ENCODE results near the gene RDH16. TPM values are rescaled to one million over a fixed set of nuclear protein-coding genes. Genes with fewer than 3 reads are reported as not detected.
"Not testable (repeated sequence)": the region's sequence is repeated elsewhere in the genome, so short reads cannot be mapped to it uniquely, and the experiment has no call there.

Gene RDH16
- total RNA-seq, 2 experiments from 2014 or later, result 0.31 to 0.35 TPM

DNA sequence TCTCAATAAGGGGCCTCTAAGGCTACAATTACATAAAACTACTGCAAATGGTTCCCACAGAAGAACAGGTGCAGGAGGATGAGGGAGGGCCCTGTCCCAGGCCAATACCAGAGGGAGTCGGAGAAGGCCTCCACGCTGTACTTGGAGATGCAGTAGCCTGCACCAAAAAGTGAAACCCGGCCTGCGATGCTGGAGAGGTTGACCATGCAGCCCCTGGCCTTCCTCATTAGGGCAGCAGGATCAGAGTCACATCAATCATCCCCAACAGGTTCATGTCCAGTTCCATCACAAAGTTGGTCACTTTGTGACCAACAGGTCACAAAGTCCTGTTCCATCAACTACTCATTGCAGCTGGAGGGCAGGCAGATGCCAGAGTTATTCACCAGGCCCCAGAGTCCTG is 26.0 kb upstream of the RDH16 start:
- H3K27ac Mint-ChIP-seq, result no peak overlapping the region
- no peaks in the 10 kb centered on the region for H3K36me3 Mint-ChIP-seq (ENCODE audit: low read depth)
- H3K4me1 Mint-ChIP-seq, result peaks cover 5% of the 10 kb centered on the region
- DNase-seq, result no peak
- peaks cover 3% of the 10 kb centered on the region for H3K27me3 Mint-ChIP-seq
- ChIA-PET CTCF (no interaction called here), POLR2A (no interaction called here)
- no peak overlapping the region for H3K4me3 Mint-ChIP-seq
- H3K9me3 Mint-ChIP-seq, result no peaks in the 10 kb centered on the region

- POLR2A ChIA-PET; H3K9me3 Mint-ChIP-seq; CTCF ChIA-PET; H3K4me1 Mint-ChIP-seq; H3K36me3 Mint-ChIP-seq (ENCODE audit: low read depth); H3K27ac Mint-ChIP-seq; H3K27me3 Mint-ChIP-seq; DNase-seq; H3K4me3 Mint-ChIP-seq: not testable (repeated sequence)
These were observed 25.3 kb upstream of the RDH16 start for GRCh38 chr12:56982578-56983236.

- ChIA-PET POLR2A (no interaction called here), CTCF (no interaction called here)
- no peaks in the 10 kb centered on the region for H3K4me1 Mint-ChIP-seq
- H3K4me3 Mint-ChIP-seq, result no peak overlapping the region
- DNase-seq, result no peak
- no peaks in the 10 kb centered on the region for H3K9me3 Mint-ChIP-seq
- H3K36me3 Mint-ChIP-seq (ENCODE audit: low read depth), result no peaks in the 10 kb centered on the region
- H3K27me3 Mint-ChIP-seq, result no peaks in the 10 kb centered on the region
- no peak overlapping the region for H3K27ac Mint-ChIP-seq
These were observed 23.6 kb upstream of the RDH16 start for GRCh38 chr12:56980941-56981530.

DNA sequence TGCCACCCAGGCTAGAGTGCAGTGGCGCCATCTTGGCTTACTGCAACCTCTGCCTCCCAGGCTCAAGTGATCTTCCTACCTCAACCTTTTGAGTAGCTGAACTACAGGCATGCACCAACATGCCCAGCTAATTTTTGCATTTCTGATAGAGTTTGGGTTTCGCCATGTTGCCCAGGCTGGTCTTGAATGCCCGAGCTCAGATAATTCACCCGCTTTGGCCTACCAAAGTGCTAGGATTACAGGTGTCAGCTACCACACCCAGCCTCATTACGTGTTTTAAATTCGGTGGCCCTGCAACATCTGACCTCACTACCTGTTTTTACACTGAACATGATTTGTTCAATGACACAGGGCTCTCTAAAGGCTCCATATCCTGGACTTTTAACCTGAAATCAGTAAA is 22.9 kb upstream of the RDH16 start:
- H3K4me3 Mint-ChIP-seq, result no peak overlapping the region
- H3K9me3 Mint-ChIP-seq, result no peaks in the 10 kb centered on the region

GRCh38 chr12:56979628-56980027 is 22.2 kb upstream of the RDH16 start:
- Mint-ChIP-seq H3K27ac (no peak overlapping the region), H3K4me1 (no peaks in the 10 kb centered on the region), H3K36me3 (ENCODE audit: low read depth) (no peaks in the 10 kb centered on the region), H3K9me3 (no peaks in the 10 kb centered on the region), H3K27me3 (no peaks in the 10 kb centered on the region), H3K4me3 (no peak overlapping the region)
- CTCF ChIA-PET, result interaction anchor here (0.5 kb wide), 1 partner anchor 232 kb away, joined by 3 read pairs; no protein-coding TSS in a partner anchor
- POLR2A ChIA-PET, result no interaction called here
- DNase-seq, result no peak

More for the DNA sequence above, 22.9 kb upstream of the RDH16 start:
- no peak for DNase-seq
- CTCF ChIA-PET, result interaction anchor here (0.5 kb wide), 1 partner anchor 232 kb away, joined by 3 read pairs; no protein-coding TSS in a partner anchor
- Mint-ChIP-seq H3K36me3 (ENCODE audit: low read depth) (no peaks in the 10 kb centered on the region), H3K27me3 (no peaks in the 10 kb centered on the region), H3K4me1 (no peaks in the 10 kb centered on the region), H3K27ac (no peak overlapping the region)
- POLR2A ChIA-PET, result no interaction called here

DNA sequence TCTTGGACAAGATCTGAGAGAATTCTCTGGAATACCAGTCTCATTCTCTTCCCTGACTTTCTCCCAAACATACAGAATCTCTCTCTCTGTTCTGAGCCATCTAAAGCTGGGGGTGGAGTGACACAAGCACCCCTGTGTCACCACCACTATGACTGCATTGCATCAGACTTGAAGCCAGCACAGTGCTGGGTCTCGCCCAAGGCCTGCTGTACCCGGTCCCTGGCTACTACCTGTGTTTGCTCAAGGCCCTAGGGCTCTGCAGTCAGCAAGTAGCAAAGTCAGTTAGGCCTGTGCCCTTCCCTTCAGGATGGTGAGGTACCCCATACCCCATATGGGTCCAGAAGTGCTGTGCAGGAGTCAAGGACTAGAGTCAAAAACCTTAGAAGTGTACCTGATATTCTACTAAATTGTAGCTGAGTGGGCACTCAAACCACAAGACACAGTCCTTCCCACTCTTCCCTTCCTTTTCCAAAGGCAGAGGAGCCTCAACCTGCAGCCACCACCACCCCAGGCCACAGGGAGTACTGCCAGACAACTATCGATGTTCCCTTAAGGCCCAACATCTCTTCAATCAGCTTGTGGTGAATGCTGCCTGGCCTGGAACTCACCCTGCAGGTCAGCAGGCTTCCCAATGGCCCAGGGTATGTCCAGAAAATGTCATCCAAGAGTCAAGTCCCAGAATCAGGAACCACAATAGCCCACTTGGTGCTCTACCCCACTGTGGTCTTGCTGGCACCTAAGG is 21.2 kb upstream of the RDH16 start:
- ChIA-PET POLR2A (no interaction called here), CTCF (no interaction called here)
- H3K36me3 Mint-ChIP-seq (ENCODE audit: low read depth), result no peaks in the 10 kb centered on the region
- DNase-seq, result no peak
- H3K27me3 Mint-ChIP-seq, result no peaks in the 10 kb centered on the region
- no peak overlapping the region for H3K4me3 Mint-ChIP-seq
- no peaks in the 10 kb centered on the region for H3K4me1 Mint-ChIP-seq
- no peaks in the 10 kb centered on the region for H3K9me3 Mint-ChIP-seq
- no peak overlapping the region for H3K27ac Mint-ChIP-seq

DNA sequence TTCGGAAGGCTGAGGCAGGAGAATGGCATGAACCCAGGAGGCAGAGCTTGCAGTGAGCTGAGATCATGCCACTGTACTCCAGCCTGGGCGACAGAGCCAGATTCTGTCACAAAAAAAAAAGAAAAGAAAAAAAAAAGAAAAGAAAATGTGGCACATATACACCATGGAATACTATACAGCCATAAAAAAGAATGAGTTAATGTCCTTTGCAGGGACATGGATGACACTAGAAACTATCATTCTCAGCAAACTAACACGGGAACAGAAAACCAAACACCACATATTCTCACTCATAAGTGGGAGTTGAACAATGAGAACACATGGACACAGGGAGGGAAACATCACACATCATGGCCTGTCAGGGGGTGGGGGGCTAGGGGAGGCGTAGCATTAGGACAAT is 20.0 kb upstream of the RDH16 start:
- H3K27ac Mint-ChIP-seq; H3K4me1 Mint-ChIP-seq; DNase-seq; H3K9me3 Mint-ChIP-seq; POLR2A ChIA-PET; H3K36me3 Mint-ChIP-seq (ENCODE audit: low read depth); H3K4me3 Mint-ChIP-seq; H3K27me3 Mint-ChIP-seq: not testable (repeated sequence)
- CTCF ChIA-PET, result interaction anchor here (0.6 kb wide), 1 partner anchor 20 kb away, joined by 3 read pairs; no protein-coding TSS in a partner anchor

DNA sequence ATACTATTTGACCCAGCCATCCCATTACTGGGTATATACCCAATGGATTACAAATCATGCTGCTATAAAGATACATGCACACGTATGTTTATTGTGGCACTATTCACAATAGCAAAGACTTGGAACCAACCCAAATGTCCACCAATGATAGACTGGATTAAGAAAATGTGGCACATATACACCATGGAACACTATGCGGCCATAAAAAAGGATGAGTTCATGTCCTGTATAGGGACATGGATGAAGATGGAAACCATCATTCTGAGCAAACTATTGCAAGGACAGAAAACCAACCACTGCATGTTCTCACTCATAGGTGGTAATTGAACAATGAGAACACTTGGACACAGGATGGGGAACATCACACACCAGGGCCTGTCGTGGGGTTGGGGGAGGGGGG is 16.8 kb upstream of the RDH16 start:
- CTCF ChIA-PET; H3K4me3 Mint-ChIP-seq; H3K9me3 Mint-ChIP-seq; POLR2A ChIA-PET; H3K27ac Mint-ChIP-seq; H3K36me3 Mint-ChIP-seq (ENCODE audit: low read depth); DNase-seq; H3K4me1 Mint-ChIP-seq: not testable (repeated sequence)
- peaks cover 16% of the 10 kb centered on the region for H3K27me3 Mint-ChIP-seq

DNA sequence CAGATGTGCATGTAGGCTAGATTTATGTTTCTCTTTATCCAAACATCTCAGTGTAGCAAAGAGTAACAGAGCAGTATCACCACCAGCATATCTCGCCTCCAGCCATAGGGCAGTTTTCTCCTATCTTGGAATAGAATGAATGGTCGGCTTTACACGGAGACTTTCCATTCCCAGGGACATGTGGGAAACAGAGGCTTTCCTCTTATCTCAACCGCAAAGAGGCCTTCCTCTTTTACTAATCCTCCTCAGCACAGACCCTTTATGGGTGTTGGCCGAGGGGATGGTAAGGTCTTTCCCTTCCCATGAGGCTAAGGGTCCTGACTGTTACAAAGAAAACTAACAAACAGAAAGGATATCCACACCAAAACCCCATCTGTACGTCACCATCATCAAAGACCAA is 11.5 kb upstream of the RDH16 start:
- H3K36me3 Mint-ChIP-seq (ENCODE audit: low read depth); H3K27ac Mint-ChIP-seq; H3K4me1 Mint-ChIP-seq; CTCF ChIA-PET; H3K9me3 Mint-ChIP-seq; DNase-seq; POLR2A ChIA-PET; H3K4me3 Mint-ChIP-seq: not testable (repeated sequence)
- peaks cover 16% of the 10 kb centered on the region for H3K27me3 Mint-ChIP-seq

DNA sequence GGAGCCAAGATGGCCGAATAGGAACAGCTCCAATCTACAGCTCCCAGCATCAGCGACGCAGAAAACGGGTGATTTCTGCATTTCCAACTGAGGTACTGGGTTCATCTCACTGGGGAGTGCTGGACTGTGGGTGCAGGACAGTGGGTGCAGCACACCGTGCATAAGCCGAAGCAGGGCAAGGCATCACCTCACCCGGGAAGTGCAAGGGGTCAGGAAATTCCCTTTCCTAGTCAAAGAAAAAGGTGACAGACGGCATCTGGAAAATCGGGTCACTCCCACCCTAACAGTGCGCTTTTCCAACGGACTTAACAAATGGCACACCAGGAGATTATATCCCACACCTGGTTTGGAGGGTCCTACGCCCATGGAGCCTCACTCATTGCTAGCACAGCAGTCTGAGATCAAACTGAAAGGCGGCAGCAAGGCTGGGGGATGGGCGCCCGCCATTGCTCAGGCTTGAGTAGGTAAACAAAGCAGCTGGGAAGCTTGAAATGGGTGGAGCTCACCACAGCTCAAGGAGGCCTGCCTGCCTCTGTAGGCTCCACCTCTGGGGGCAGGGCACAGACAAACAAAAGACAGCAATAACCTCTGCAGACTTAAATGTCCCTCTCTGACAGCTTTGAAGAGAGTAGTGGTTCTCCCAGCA is 8.7 kb upstream of the RDH16 start:
- CTCF ChIA-PET, POLR2A ChIA-PET: not testable (repeated sequence)

GRCh38 chr12:56965124-56965523 is 7.7 kb upstream of the RDH16 start:
- peaks cover 10% of the 10 kb centered on the region for H3K27me3 Mint-ChIP-seq
- DNase-seq; H3K27ac Mint-ChIP-seq; H3K4me1 Mint-ChIP-seq; H3K9me3 Mint-ChIP-seq; H3K4me3 Mint-ChIP-seq; POLR2A ChIA-PET; CTCF ChIA-PET; H3K36me3 Mint-ChIP-seq (ENCODE audit: low read depth): not testable (repeated sequence)

More for the DNA sequence above, 8.7 kb upstream of the RDH16 start:
- H3K27ac Mint-ChIP-seq; H3K4me3 Mint-ChIP-seq; DNase-seq; H3K9me3 Mint-ChIP-seq; H3K36me3 Mint-ChIP-seq (ENCODE audit: low read depth); H3K4me1 Mint-ChIP-seq: not testable (repeated sequence)
- peaks cover 11% of the 10 kb centered on the region for H3K27me3 Mint-ChIP-seq

DNA sequence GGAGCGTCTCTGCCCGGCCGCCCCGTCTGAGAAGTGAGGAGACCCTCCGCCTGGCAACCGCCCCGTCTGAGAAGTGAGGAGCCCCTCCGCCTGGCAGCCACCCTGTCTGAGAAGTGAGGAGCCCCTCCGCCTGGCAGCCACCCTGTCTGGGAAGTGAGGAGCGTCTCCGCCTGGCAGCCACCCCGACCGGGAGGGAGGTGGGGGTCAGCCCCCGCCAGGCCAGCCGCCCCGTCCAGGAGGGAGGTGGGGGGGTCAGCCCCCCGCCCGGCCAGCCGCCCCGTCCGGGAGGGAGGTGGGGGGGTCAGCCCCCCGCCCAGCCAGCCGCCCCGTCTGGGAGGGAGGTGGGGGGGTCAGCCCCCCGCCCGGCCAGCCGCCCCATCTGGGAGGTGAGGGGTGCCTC is 6.1 kb upstream of the RDH16 start:
- CTCF ChIA-PET; H3K36me3 Mint-ChIP-seq (ENCODE audit: low read depth); H3K4me3 Mint-ChIP-seq; H3K27ac Mint-ChIP-seq; POLR2A ChIA-PET; DNase-seq; H3K4me1 Mint-ChIP-seq; H3K9me3 Mint-ChIP-seq: not testable (repeated sequence)
- H3K27me3 Mint-ChIP-seq, result peaks cover 15% of the 10 kb centered on the region

DNA sequence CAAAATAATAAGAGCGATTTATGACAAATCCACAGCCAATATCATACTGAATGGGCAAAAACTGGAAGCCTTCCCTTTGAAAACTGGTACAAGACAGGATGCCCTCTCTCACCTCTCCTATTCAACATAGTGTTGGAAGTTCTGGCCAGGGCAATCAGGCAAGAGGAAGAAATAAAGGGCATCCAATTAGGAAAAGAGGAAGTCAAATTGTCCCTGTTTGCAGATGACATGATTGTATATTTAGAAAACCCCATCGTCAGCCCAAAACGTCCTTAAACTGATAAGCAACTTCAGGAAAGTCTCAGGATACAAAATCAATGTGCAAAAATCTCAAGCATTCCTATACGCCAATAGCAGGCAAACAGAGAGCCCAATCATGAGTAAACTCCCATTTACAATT is 4.8 kb upstream of the RDH16 start:
- H3K27ac Mint-ChIP-seq; H3K4me1 Mint-ChIP-seq; DNase-seq; H3K4me3 Mint-ChIP-seq; H3K9me3 Mint-ChIP-seq; POLR2A ChIA-PET; CTCF ChIA-PET; H3K36me3 Mint-ChIP-seq (ENCODE audit: low read depth): not testable (repeated sequence)
- peaks cover 15% of the 10 kb centered on the region for H3K27me3 Mint-ChIP-seq
